HG03378 (cell line): ENCODE results near the gene ALOX12.

Experiments used
- ATAC-seq: cut with Tn5 transposase; IDR thresholded peaks from one replicate; pipeline ENCODE4 v1.9.1; 2021; ENCODE audit warnings: mild to moderate bottlenecking, moderate library complexity; ENCODE audit not compliant: unreplicated experiment

ALOX12 gene

DNA sequence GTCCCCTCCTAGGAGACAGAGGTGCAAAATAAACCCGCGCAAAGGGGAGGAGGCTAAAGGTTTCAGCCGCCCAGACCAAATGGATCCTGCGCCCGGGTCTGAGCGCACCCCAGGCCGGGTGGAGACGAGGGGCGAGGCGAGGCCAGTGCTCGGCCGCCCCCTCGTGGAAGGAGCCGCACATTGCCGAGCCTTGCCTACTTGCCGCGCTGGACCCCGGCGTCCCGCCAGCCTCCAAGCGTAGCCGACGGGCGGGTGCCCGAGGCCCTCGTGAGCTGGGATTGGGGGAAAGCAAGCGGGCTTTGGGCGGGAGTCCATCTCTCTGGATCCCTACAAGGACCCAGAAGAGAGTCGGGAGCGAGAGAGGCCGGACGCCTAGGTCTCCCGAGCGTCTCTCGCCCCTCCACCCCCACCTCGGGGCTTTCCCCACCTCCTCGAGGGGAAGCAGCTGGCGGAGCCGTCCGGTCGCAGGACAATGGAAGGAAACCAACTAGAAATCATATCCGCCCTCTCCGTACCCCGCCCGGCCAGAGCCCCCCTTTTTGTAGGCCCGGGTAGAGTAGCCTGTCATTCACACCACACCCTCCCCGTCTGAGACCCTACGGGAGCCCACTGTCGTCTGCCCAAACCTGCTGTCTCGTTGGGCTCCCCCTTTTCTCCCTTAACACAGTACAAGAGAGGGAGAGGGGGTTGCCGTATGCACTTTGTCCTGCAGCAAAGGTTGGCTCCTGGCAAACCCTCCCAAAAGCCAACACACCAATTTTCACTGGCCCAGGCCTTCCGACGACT, 26.3 kb downstream of the ALOX12 start:
- peak; percentile 51 for ATAC-seq

GRCh38 chr17:7022781-7023571, 27.1 kb downstream of the ALOX12 start, which contains the start of gene BCL6B:
TSS of gene BCL6B (plus strand) at chr17:7023050. CDS start at chr17:7023672, 622 bp downstream.
- no peak for ATAC-seq

DNA sequence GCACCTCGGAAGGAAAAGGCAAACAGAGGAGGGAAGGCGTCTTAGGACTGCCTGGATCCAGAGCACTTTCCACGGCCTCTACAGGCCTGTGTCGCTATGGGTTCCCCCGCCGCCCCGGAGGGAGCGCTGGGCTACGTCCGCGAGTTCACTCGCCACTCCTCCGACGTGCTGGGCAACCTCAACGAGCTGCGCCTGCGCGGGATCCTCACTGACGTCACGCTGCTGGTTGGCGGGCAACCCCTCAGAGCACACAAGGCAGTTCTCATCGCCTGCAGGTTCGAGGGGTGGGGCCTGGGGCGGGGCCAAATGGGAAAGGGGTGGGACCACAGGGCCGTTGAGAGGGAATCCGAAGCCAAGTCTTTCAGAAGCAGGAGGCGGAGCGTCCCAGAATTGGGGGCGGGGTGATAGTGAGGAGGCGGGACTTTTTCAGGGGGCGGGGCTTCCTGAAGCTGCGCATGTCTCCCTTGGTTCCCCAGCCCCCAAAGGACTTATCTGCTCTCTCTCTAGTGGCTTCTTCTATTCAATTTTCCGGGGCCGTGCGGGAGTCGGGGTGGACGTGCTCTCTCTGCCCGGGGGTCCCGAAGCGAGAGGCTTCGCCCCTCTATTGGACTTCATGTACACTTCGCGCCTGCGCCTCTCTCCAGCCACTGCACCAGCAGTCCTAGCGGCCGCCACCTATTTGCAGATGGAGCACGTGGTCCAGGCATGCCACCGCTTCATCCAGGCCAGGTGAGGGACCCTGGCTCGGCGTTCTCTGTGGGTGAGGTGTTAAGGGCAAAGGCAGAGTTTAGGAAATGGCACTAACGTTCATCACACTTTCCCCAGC, 27.9 kb downstream of the ALOX12 start:
- no peak for ATAC-seq

DNA sequence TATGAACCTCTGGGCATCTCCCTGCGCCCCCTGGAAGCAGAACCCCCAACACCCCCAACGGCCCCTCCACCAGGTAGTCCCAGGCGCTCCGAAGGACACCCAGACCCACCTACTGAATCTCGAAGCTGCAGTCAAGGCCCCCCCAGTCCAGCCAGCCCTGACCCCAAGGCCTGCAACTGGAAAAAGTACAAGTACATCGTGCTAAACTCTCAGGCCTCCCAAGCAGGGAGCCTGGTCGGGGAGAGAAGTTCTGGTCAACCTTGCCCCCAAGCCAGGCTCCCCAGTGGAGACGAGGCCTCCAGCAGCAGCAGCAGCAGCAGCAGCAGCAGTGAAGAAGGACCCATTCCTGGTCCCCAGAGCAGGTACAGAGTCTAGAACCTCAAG, 28.5 kb downstream of the ALOX12 start:
- no peak for ATAC-seq

- no peak for ATAC-seq
Observed at GRCh38 chr17:7025245-7025644, 29.4 kb downstream of the ALOX12 start.

DNA sequence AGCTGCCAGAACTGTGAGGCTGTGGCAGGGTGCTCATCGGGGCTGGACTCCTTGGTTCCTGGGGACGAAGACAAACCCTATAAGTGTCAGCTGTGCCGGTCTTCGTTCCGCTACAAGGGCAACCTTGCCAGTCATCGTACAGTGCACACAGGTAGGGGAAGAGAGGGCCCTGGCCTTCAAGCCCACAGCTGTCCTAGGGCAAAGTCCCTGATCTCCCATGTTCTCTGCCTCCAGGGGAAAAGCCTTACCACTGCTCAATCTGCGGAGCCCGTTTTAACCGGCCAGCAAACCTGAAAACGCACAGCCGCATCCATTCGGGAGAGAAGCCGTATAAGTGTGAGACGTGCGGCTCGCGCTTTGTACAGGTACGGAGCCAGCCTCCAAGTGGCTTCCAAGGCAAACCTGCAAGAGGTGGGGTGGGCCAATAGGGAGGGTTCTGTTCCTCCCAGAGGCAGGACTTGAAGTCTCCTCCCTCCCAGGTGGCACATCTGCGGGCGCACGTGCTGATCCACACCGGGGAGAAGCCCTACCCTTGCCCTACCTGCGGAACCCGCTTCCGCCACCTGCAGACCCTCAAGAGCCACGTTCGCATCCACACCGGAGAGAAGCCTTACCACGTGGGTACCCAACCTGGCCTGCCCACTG, 30.7 kb downstream of the ALOX12 start:
- no peak for ATAC-seq

DNA sequence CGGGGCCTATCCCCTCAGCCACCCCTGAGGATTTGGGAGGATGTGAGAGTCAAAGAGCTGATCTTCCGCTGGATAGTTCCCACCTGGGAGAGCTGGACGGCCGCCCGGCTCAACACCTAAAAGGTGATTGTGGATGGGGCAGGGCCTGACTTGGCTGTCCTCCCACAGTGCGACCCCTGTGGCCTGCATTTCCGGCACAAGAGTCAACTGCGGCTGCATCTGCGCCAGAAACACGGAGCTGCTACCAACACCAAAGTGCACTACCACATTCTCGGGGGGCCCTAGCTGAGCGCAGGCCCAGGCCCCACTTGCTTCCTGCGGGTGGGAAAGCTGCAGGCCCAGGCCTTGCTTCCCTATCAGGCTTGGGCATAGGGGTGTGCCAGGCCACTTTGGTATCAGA, 31.5 kb downstream of the ALOX12 start:
- ATAC-seq = no peak

DNA sequence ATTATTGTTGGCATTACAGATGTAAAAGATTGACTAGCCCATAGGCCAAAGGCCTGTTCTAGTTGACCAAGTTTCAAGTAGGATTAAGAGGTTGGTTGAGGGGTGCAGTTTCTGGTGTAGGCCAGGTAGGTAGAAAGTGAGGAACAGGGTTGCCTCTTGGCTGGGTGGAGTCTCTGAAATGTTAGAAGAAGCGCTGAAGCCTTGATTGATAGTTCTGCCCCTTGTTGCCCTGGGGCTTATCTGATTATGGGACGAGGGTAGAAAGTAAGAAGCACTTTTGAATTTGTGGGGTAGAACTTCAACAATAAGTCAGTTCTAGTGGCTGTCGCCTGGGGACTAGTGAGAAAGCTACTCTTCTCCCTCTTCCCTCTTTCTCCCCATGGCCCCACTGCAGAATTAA, 33.2 kb downstream of the ALOX12 start:
- ATAC-seq = no peak

- ATAC-seq = no peak
Observed at GRCh38 chr17:7029659-7030058, 33.8 kb downstream of the ALOX12 start.

DNA sequence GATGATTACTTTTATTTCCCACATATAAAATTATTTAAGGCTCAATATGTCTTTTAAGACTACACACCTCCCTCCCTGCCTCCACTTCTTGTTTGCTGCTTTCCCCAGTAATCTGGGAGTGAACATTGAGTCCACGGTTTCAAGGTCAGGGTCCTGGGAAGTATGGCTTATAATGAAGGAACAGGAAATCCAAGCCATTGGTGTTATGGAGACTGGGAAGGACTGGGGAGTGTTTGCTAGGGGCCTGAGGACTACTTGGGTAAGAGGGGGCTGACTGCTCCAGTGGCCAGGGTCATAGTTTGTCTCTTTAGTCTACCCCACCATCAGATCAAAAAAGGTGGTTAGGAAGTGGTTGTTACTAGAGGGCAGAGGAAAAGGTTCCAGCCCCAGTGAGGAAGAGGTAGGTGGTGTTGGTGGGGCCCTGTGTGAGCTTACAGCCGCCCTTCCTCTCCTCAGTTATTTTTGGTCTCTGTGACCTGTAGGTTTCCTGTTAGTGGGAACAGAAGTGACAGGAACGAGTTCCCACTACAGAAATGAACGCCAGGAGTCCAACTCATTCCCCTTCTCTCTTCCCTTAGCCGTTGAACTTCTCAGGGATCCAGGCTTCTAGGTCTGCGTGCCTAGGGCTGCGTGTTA, 39.2 kb downstream of the ALOX12 start:
- ATAC-seq = no peak

DNA sequence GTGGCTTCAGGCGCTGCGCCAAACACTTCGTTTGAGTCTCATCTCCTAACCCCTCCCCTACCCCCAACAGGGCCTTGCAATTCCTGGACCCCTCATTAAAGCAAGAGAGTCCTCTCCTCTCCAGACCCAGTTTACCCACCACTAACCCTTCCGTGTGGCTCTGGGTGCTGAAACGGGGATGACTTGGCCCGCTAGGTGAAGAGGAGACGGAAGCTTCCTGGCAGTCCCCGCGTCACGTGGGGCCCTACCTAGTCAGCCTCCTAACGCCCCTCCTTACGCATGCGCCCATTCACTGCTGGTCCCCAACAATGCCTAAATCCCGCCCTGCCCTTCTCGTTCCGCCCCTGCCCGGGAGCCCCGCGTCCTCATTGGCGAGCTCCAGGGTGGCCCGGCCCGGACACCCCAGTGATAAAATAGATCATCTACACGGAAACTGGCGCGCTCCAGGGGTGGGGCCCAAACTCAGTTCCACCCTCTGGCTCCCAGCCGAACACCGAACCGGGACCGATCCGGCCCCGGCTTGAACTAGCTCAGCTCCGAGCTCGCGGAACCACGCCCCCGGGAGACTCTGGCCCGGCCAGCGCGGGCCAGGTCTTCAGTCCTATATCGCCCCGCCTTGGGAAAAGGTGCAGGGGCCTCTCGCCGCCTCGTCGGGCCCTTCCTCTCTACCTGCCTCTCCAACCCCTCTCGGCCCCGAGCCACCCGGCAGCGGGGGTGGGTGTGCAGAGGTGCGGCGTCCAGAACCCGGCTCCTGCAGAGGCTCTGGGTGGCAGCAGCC, 39.9 kb downstream of the ALOX12 start, which contains the start of gene SLC16A13:
SLC16A13 (plus strand) TSS at position 425 of the 778 bp plus-strand sequence. CDS start 368 bp downstream, outside the sequence.
- ATAC-seq = peak; percentile 80

- no peak for ATAC-seq
Observed at GRCh38 chr17:7038025-7038862, 42.4 kb downstream of the ALOX12 start.

- ATAC-seq = no peak
Observed at GRCh38 chr17:7039832-7040231, 44.0 kb downstream of the ALOX12 start.

DNA sequence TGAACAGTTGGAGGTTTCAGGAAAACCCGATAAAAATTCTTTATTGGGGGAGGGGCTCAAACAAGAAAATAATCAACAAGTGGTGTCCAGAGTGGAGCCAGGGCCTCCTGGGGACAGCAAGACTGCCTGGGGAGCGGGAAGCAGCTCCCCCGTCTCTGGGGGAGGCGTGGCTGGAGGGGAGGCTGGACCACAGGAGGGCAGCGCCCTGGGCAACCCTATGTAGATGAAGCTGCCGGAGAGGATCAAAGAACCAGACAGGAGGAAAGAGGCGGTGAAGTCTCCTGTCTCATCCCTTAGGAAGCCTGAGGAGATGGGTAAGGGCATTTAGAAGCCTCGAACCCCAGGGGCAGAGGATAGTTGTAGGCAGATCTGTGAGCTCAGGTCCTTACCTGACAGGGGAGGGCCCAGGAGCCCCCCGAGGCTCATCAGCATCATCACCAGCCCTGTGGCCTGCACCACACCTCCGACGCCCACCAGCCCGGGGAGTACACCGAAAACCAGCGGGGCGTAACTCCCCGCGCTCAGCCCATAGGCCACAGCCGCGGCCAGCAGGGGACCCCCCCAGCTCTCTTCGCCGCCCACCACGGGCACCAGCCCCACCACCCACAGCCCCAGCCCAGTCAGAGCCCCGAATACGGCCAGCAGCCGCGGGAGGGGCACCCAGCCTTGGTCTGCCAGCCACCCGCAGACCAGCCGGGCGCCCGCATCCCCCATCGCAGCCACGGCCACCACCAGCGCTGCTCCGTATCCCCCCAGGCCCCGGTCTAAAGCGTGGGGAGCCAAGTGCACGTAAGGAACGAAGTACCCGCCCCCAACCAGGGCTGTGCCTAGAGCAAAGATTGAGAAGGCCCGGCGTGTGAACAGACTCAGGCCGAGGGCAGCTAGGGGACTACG, 46.0 kb downstream of the ALOX12 start:
- no peak for ATAC-seq

GRCh38 chr17:7042501-7043181, 46.8 kb downstream of the ALOX12 start:
- ATAC-seq = no peak

GRCh38 chr17:7043182-7043496, 47.3 kb downstream of the ALOX12 start:
- no peak for ATAC-seq
